A673 (cell line): Measurements from ENCODE around the gene CPSF7. TPM values are rescaled to one million over a fixed set of nuclear protein-coding genes. Genes with fewer than 3 reads are reported as not detected.
"Not testable (repeated sequence)": the region's sequence is repeated elsewhere in the genome, so short reads cannot be mapped to it uniquely, and the experiment has no call there.

Experiments used
- BruUV-seq: library from RNA; stranded (reverse); fragments of 400-500 nt; replicated peaks from 2 replicates; lab custom pipeline; 2021; lab: Mats Ljungman, UMichigan
- CTCF ChIA-PET: fragments of 300-600 bp; sonication (Branson Sonifier 250); formaldehyde crosslinking; loops from one replicate; lab custom pipeline; 2022; ENCODE audit warnings: antibody characterized with exemption; lab: Charles Lee
- POLR2A ChIA-PET: fragments of 300-600 bp; sonication (Branson Sonifier 250); formaldehyde crosslinking; loops from one replicate; lab custom pipeline; 2022; ENCODE audit warnings: antibody characterized with exemption; ENCODE audit not compliant: low non-redundant PET; lab: Charles Lee
- DNase-seq: peaks from one replicate; pipeline ENCODE4 v3.0.0-alpha.2; 2015; ENCODE audit warnings: low spot score
- H3K27ac ChIP-seq: fragments of 200-600 bp; sonication (generic); 2 replicates; pipeline ENCODE4 v1.5.1; 2016; ENCODE audit warnings: mixed run types, low read depth, mild to moderate bottlenecking, mixed read lengths, antibody characterized with exemption, low read length; ENCODE audit not compliant: poor library complexity, severe bottlenecking
- H3K27me3 ChIP-seq: fragments of 200-600 bp; sonication (generic); replicated peaks from 2 replicates; pipeline ENCODE4 v1.6.1; 2017; ENCODE audit warnings: mixed run types, low read depth, mild to moderate bottlenecking, mixed read lengths, antibody characterized with exemption, low read length; ENCODE audit not compliant: insufficient read depth, poor library complexity
- H3K36me3 ChIP-seq: fragments of 200-600 bp; sonication (generic); 2 replicates; pipeline ENCODE4 v1.6.1; 2016; ENCODE audit warnings: mixed run types, mild to moderate bottlenecking, mixed read lengths, antibody characterized with exemption, low read length; ENCODE audit not compliant: insufficient read depth, poor library complexity, severe bottlenecking
- H3K4me1 ChIP-seq: fragments of 200-600 bp; sonication (generic); 2 replicates; pipeline ENCODE4 v1.6.1; 2017; ENCODE audit warnings: mixed run types, mild to moderate bottlenecking, mixed read lengths, antibody characterized with exemption, low read length; ENCODE audit not compliant: insufficient read depth, poor library complexity, severe bottlenecking
- H3K4me3 ChIP-seq: fragments of 200-600 bp; sonication (generic); 2 replicates; pipeline ENCODE4 v1.5.1; 2016; ENCODE audit warnings: low read depth, mixed run types, mild to moderate bottlenecking, mixed read lengths, low read length; ENCODE audit not compliant: poor library complexity, severe bottlenecking
- H3K9me3 ChIP-seq: fragments of 200-600 bp; sonication (generic); 2 replicates; pipeline ENCODE4 v1.6.1; 2016; ENCODE audit warnings: mixed run types, low read depth, mild to moderate bottlenecking, mixed read lengths, antibody characterized with exemption, low read length; ENCODE audit not compliant: poor library complexity, severe bottlenecking
- EZH2 ChIP-seq: fragments of 200-600 bp; sonication (generic); IDR thresholded peaks from 2 replicates; pipeline ENCODE4 v1.6.1; 2017; ENCODE audit warnings: borderline replicate concordance, low read depth, mild to moderate bottlenecking, mixed read lengths, antibody characterized with exemption, low read length; ENCODE audit not compliant: poor library complexity, severe bottlenecking
- intact Hi-C: fragments of 100-400 bp; cut with micrococcal nuclease; formaldehyde crosslinking; loops from one replicate; pipeline ENCODE4 v1.10.0; 2022; ENCODE audit not compliant: unreplicated experiment
- total RNA-seq: library from RNA; stranded (reverse); gene quantifications from 2 replicates; pipeline ENCODE4 v1.2.3, GENCODE V29; 2021
- TF ChIP-seq, protein P1 (sequence below): fragments of 300-800, 200-600 bp; sonication (generic); conservative IDR thresholded peaks from 2 replicates; pipeline ENCODE4 v1.5.1; 2017; ENCODE audit warnings: low read depth, mild to moderate bottlenecking, antibody characterized with exemption, low read length, moderate library complexity, mixed read lengths

The CPSF7 gene
- total RNA-seq, 1 experiment from 2014 or later: 162 TPM

DNA sequence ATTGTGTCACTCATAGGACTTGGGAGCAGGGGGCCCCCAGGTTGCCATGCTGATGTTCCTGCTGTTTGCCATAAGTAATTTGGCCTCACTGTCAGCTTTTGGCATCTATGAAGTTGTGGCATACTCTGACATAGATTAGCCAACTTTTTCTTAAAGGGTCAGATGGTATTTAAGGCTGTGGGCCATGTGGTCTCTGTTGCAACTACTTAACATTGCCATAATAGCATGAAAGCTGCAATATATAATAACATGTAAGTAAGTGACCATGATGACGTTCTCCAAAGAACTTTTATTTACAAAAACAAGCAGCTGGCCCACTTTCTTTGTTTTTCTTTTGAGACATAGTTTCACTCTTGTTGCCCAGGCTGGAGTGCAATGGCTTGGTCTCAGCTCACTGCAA is 39.6 kb downstream of the CPSF7 start:
- intact Hi-C loops: loop anchor here (5.0 kb wide), 1 partner anchor 128 kb away; no protein-coding TSS in a partner anchor
- H3K27me3 ChIP-seq: no peaks in the 10 kb centered on the region
- ChIA-PET CTCF (no interaction called here), POLR2A (no interaction called here)
- BruUV-seq: no TSS peak
- no peak overlapping the region for H3K4me3 ChIP-seq
- peaks cover 10% of the 10 kb centered on the region for H3K4me1 ChIP-seq
- no peak overlapping the region for H3K27ac ChIP-seq
- no peak for TF ChIP-seq EZH2
- TF ChIP-seq, protein P1, sequence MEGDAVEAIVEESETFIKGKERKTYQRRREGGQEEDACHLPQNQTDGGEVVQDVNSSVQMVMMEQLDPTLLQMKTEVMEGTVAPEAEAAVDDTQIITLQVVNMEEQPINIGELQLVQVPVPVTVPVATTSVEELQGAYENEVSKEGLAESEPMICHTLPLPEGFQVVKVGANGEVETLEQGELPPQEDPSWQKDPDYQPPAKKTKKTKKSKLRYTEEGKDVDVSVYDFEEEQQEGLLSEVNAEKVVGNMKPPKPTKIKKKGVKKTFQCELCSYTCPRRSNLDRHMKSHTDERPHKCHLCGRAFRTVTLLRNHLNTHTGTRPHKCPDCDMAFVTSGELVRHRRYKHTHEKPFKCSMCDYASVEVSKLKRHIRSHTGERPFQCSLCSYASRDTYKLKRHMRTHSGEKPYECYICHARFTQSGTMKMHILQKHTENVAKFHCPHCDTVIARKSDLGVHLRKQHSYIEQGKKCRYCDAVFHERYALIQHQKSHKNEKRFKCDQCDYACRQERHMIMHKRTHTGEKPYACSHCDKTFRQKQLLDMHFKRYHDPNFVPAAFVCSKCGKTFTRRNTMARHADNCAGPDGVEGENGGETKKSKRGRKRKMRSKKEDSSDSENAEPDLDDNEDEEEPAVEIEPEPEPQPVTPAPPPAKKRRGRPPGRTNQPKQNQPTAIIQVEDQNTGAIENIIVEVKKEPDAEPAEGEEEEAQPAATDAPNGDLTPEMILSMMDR: no peak
- H3K36me3 ChIP-seq: peaks cover 5% of the 10 kb centered on the region
- no peak for DNase-seq
- no peaks in the 10 kb centered on the region for H3K9me3 ChIP-seq

DNA sequence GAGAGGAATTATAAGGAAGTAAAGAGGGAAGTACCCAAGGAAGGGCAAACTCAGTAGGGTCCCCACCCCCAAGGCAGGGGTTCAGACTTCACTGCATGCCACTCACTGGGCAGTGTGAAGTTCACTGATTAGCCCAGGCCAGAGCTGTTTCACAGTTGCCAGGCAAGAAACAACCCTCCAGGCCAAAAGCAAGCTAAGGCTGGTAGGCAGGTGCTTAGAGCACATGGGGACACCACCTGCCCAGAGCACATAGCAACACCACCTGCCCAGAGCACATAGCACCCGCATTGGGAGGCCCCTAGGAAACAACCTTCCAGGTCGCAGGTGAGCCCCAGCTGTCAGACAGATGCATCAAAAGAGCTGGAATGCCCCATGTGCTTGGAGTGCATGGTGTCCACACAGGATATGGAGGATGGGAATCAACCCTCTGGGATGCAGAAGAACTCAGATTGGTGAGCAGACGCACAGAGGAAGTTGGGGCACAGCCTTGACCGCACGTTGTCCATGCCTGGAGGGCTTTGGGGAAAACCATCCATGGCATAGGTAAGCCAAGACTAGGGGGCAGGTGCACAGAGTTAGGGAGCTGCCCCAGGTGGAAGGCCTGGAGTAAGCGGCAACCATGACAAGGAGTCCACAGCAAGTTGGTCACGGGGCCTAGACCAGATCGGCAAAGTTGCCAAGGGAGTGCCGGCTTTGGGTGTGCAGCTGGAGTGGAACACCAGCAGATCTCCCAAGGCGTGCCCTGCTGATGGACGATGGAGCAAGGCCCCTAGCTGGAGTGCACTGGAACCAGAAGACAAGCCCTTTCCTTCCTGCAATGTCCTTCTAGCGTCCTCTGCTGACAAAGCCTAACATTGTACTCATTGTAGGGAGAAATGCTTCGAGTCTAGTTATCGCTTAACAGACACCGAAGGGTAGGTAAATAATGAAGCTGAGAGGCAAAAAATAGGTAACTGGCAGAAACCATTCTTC is 45.2 kb downstream of the CPSF7 start:
- ChIA-PET CTCF (interaction anchor here (0.6 to 2.7 kb wide), 3 partner anchors 49 to 611 kb away, joined by 4 to 54 read pairs (median 5); no protein-coding TSS in a partner anchor), POLR2A (no interaction called here)
- peak; percentile 50 for DNase-seq
- no peaks in the 10 kb centered on the region for H3K4me1 ChIP-seq
- BruUV-seq: no TSS peak
- H3K9me3 ChIP-seq: no peaks in the 10 kb centered on the region
- TF ChIP-seq, protein P1: peak; percentile 45
- no peak for TF ChIP-seq EZH2
- H3K27ac ChIP-seq: no peak overlapping the region
- H3K27me3 ChIP-seq: no peaks in the 10 kb centered on the region
- H3K36me3 ChIP-seq: no peaks in the 10 kb centered on the region
- intact Hi-C loops: loop anchor here (1.0 to 5.0 kb wide), 2 partner anchors 48 to 197 kb away; no protein-coding TSS in a partner anchor
- H3K4me3 ChIP-seq: no peak overlapping the region

DNA sequence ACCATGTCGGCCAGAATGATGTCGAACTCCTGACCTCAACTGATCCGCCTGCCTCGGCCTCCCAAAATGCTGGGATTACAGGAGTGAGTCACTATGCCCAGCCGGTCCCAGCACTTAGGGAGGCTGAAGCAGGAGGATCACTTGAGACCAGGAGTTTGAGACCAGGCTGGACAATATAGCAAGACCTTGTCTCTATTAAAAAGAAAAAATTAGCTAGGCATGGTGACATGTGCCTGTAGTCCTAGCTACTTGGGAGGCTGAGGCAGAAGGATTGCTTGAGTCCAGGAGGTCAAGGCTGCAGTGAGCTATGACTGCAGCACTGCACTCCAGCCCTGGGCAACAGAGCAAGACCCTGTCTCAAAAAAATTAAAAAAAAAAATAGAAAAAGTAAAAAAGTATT is 45.9 kb downstream of the CPSF7 start:
- H3K9me3 ChIP-seq, intact Hi-C loops, CTCF ChIA-PET, H3K27ac ChIP-seq, H3K27me3 ChIP-seq, POLR2A ChIA-PET, H3K4me1 ChIP-seq, H3K36me3 ChIP-seq, H3K4me3 ChIP-seq, DNase-seq, BruUV-seq: not testable (repeated sequence)
